Hepatocyte (in vitro differentiated cells): ENCODE data around the gene DHX57.

Source experiments
- CTCF ChIP-seq: fragments of 200-600 bp; sonication (generic); IDR thresholded peaks from 2 replicates; pipeline ENCODE4 v1.5.1; 2016; ENCODE audit warnings: antibody characterized with exemption, mild to moderate bottlenecking; ENCODE audit not compliant: poor library complexity
- EZH2 ChIP-seq: fragments of 200-600 bp; sonication (generic); IDR thresholded peaks from 2 replicates; pipeline ENCODE4 v1.6.1; 2016; ENCODE audit warnings: antibody characterized with exemption, mild to moderate bottlenecking, borderline replicate concordance
- EZH2phosphoT487 ChIP-seq: fragments of 200-600 bp; sonication (generic); IDR thresholded peaks from one replicate; pipeline ENCODE4 v1.6.1; 2018; ENCODE audit warnings: antibody characterized with exemption, mild to moderate bottlenecking, low read depth, moderate library complexity; ENCODE audit not compliant: unreplicated experiment, severe bottlenecking

GRCh38 chr2:38751596-38752410 is 123.9 kb downstream of the DHX57 start:
- TF ChIP-seq CTCF (no peak), EZH2phosphoT487 (no peak), EZH2 (no peak)
